Left renal cortex interstitium (tissue), 4 donors: ENCODE results near the gene GREB1L. TPM values are rescaled to one million over a fixed set of nuclear protein-coding genes. Genes with fewer than 3 reads are reported as not detected.
"Not testable (repeated sequence)": the region's sequence is repeated elsewhere in the genome, so short reads cannot be mapped to it uniquely, and the experiment has no call there.

ENCODE experiments used
- DNase-seq, 4 donors: peaks; one replicate each; pipeline ENCODE4 v3.0.0-alpha.2; 2013; ENCODE audit warnings: low read depth in 4 of 4, low spot score in 2 of 4, missing footprints in 1 of 4
- polyA plus RNA-seq, 4 donors: library from polyadenylated mRNA; unstranded; fragments of 120-200 nt; gene quantifications; one replicate each; pipeline ENCODE4 v1.2.1, GENCODE V29; 2013; ENCODE audit not compliant: insufficient read length in 4 of 4

Gene GREB1L
- polyA plus RNA-seq, 4 donors, result 2.1 to 4.3 (median 3.1) TPM

DNA sequence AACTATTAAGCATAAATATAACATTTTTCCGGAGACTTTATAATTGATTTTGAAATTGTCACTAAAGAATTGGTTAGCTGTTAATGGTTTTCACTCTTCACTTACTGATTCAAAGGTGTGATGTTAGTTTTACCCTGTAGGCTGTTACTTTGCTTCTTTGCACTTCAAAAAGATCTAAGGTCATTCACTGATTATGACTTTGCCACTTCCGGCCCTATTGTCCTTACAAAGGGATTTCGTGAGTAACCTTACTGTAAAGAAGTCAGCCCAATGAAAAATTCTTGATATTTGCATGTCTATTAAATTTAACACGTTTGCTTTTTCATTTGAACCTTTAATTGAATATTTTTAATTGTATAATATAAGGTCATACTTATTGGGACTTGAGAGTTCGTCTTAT is 61.4 kb downstream of the GREB1L start:
- no peak for DNase-seq

DNA sequence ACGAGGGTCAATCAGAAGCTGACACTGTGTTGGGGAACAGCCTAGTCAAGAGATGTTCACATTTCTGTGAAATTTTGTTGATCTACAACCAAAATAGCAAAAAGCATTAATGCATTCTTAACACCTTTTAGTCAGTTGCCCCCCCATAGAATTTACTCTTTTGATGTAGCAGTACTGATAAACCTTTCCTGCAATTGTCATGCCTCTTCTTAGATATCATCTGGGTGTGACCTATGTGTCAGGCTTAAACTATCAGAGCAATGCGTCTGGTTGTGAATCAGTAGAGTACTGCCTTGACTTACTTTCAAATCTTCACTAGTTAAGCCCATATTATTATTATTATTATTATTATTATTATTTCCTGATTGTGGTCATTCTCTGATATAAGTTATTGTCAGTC is 61.9 kb downstream of the GREB1L start:
- DNase-seq, result no peak

DNA sequence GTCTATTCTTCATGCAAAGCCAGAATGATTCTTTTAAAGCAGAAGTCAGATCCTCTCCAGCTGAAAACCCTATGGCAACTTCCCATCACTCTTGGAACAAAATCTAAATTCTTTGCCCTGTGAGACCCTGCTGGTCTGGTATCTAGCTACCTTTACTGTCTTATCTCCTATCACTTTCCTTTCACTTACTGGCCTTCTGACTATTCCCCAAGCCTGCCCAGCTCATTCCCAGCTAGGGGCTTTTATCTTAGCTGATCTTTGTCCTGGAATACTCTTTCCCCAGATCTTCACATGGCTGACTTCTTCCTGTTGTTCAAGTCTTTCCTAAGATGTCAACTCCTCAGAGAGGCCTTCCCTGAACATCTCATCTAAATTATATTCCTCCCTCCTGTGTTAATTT is 63.6 kb downstream of the GREB1L start:
- no peak for DNase-seq

DNA sequence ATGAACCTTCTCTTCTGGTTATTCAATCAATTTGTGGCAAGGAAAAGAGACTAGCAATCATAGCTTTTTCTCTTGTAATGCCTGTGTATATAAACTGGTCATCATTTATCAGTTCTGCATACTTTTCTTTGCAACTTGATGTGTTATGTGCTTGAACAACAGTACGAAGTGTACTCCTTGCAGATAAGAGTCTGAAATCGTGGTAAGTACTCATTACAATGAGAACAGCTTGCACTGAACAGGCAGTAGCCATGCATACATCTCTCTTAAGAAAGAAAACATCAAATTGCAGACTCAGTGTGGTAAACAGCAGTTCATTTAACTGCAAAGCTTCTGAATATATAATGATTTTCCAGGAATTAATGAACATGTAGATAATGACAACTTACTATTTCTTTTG is 64.3 kb downstream of the GREB1L start:
- DNase-seq, result no peak

DNA sequence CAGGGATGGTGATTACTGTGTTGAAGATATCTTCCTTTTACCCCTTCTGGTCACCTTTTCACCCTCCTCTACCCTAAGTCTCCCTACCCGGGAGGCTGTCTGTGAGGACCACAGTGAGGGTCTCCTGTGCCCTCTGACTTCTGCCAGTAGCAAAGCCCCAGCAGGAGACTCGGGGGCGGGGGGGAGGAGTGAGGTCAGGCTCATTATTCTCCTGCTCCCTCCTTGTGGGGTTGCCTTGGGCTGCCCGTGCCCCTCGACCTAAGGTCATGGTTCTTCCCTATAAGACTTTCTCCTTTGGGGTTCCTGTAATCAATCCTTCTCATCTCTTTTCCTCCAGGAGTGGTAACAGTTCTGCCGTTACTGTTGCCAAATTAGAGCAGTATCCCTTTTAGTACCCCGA is 65.5 kb downstream of the GREB1L start:
- no peak for DNase-seq

DNA sequence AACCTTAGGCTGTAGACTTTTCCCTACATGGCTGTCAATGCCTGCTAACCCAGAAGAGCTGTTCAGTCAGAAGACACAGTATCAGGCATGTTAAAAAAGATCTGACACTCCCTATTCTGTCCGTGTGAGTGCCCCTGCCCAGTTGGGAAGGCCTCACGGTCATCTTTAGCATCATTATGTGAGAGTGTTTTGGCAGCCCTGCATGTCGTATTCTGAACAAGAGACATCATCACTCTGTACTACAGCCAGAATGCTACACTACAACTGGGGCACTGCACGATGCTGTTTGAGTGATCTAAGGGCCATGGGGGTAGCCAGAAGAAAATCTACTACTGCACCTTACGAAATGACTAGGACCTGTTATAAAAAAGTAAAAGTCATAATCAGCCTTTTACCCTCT is 67.2 kb downstream of the GREB1L start:
- no peak for DNase-seq

DNA sequence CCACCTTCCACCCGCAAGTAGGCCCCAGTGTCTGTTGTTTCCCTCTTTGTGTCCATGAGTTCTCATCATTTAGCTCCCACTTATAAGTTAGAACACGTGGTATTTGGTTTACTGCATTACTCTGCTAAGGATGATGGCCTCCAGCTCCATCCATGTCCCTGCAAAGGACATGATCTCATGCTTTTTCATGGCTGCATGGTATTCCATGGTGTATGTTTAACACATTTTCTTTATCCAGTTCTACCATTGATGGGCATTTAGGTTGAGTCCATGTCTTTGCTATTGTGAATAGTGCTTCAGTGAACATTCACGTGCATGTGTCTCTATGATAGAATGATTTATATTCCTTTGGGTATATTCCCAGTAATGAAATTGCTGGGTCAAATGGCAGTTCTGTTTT is 69.9 kb downstream of the GREB1L start:
- DNase-seq, result not testable (repeated sequence)

DNA sequence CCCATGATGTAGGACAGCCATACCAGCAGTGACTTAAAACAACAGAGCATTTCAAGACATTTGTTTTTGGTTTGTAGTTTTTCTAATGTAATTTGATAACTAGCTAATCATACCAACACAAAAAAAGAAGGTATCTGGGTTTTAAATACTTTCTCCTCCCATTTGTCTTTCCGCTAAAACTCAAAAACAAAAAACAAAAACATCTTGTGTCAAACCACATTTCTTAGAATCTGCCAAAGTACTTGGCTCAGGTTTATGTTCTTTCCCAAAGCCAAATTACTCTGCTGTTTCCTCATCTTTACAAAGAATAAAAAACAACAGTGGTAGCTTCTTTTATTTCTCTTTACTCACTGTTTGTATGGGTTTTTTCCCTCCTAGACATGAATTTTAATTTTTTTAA is 71.5 kb downstream of the GREB1L start:
- no peak for DNase-seq

DNA sequence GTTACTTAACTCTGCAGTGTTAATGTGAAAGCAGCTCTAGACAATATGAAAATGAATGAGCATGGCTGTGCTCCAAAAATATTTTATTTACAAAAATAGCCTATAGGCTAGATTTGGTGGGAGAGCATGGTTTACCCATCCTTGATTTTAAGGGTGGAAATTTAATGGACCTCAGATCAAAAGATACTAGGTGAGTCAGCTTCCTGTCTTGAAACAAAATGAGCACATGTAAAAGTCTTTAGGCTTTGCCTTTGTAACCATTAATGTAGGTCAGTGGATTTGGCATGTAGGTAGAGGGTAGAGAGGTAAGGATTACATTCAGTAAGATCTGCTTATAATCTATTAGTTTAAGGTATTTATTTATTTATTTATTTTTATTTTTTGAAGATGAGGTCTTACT is 72.7 kb downstream of the GREB1L start:
- DNase-seq, result no peak

DNA sequence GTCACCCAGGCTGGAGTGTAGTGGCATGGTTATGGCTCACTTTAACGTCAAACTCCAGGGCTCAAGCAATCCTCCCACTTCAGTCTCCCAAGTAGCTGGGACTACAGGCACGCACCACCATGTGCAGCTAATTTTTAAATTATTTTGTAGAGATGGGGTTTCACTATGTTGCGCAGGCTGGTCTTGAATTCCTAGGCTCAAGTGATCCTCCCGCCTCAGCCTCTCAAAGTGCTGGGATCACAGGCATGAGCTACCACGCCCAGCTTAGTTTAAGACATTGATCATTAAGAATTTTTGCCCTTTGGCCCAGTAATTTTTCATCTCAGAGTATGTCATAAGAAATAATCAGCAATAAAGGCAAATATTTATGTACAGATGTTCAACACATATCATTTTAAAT is 73.1 kb downstream of the GREB1L start:
- not testable (repeated sequence) for DNase-seq

DNA sequence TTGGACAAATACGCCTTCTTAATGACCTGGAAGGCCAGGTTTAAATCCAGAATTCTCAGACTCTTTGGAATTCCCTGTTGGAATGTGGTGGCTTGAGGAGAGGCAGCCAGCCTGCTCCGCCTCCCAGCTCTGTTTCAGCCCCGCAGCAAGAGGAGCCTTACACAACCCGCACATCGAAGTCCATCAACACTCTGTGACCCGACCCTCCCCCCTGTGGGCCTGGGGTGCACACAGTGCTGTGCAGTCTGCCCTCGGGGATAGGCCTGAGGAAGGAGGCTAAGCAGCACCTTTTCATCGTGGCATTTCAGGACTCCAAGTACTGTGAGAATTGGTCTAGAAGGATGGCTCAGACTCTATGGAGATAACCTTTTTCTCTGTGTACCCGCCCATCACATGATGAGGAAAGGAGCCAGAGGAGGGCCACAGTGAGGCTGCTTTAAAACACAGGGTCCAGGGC is 73.7 kb downstream of the GREB1L start:
- no peak for DNase-seq

DNA sequence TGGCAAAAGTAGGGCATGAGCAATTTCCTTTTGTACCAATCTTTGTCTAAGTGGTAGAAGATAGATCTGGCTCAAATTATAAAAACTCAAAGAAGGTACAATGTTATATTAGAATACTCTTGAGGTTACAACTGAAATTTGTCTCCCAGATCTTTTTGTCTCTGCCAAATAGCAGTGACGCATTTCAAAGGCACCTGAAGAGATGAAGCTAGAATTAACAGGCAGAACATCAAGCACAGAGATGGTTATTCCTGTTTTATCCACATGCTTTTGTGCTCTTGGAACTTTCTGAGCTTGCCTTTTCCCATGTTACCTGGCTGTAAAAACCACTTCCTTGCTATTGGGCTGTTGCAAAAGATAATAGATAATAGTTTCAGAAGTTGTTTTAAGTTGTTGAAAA is 74.3 kb downstream of the GREB1L start:
- DNase-seq, result no peak

DNA sequence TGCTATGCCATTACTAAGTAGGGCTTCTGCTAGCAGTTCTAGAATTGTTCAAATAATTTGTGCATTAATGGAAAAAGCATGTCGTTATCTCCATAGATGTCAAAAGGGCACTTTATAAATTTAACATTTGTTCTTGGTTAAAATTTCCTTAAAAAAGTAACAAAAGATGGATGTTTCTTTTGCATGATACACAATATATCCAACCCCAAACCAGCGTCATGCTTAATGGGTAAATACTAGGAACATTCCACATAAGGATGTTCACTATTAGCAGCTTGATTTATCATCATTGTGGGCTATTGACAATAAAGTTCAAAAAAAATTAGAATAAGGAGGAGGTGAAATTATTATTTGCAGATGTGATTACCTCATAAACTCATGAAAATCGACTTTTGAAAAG is 79.7 kb downstream of the GREB1L start:
- DNase-seq, result no peak

DNA sequence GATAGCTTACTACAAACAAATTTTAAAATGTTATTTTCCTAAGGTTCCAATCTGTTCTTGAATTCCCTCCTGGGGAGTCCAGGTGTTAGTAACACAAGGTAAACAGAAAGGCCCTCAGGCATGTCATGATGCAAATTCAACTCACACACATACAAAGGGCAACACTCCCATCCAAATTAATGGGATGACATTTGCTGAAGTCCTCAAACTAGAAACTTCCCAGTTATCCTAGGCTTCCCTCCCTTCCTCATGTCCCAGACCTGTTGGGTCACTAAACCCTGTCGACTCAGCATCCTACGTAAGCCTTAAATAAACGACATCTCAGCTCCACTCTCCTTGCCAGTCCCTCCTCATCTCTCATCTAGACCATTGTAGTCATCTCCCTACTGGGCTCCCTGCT is 85.1 kb downstream of the GREB1L start:
- DNase-seq, result no peak

DNA sequence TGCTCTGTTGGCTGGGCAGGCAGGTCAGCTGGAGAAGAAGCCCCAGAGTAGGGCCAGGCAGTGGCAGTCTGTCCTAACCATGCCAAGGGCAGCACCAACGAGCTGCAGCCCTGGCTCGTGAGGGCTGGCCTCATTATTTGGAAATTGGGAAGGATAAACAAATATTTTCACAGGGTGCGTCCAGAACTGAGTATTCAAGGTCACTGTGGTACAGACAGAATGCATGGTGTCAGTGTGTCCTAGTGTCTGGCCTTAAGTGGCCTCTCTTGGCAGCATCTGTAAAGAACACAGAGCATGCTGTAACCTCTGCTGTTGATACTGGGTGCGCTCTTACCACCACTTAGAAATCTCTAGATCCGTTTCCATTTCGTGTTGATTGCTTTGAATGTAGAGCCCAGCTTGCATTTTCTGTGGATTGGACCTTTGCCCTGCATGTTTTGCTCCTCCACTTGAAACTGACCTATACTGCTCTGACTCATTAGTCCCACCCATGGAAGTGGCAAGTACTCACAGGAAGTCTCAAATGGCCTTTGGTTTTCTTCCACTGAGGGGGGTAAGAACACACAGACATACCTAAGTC is 88.2 kb downstream of the GREB1L start:
- DNase-seq, result no peak

DNA sequence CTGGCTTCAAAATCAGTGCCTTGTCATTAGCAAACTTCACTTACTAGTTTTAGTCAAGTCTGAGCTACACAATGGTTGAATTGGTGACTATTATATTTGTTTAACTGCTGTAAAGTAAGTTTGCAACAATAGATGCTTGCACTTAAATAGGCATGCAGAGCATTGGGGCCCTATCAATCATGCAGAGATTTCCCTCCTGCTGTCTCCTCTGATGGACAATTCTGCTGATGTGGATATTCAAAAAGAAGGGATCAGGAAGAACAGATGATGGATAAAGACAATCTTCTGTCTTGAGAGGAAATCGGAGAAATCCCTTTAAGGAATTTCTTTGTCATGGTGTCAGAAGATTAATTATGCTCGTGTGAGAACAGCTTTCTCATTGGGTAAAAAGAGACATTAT is 89.0 kb downstream of the GREB1L start:
- no peak for DNase-seq

DNA sequence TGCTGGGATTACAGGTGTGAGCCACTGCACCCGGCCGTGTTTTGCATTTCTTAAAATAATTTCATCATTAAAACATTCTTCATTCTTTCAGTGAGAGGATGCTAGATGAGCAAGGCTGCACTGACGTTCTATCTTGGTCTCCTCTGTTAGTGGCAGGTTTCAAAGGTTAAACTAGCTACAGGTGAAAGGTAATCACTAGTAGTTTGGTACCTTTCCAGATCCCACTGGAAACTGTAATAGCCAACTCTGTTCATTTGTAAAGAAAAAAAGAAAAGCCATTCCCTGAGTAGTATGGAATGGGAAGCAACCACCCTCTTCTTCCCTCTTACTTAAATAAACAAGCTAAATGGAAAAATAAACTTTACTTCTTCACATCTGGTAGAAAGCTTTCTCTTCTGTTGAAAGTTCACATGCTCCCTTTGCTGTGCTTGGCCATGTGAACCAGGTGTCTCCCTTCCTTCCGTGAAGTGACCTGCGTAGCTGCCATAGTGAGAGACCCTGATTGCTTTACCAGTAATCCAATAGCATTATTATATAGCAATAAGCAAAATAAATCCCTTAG is 94.0 kb downstream of the GREB1L start:
- no peak for DNase-seq

DNA sequence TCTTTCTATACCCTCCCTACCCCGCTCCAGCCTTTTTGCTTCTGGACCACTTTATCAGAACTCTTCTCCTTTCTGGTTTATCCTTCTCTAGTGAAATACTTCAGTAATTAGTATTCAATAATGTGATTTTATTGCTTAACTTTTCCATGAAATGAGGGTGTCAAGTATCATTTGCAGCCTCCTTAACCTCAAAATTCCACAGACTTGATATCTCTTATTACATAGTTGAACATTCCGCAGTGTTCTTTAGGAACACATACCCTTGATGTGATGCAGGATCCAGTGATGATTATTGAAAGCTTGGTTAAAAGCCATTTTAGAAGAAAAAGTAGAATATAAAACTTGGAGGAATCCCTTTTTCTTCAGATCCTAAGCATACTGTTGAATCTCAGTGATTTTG is 94.8 kb downstream of the GREB1L start:
- DNase-seq, result no peak

DNA sequence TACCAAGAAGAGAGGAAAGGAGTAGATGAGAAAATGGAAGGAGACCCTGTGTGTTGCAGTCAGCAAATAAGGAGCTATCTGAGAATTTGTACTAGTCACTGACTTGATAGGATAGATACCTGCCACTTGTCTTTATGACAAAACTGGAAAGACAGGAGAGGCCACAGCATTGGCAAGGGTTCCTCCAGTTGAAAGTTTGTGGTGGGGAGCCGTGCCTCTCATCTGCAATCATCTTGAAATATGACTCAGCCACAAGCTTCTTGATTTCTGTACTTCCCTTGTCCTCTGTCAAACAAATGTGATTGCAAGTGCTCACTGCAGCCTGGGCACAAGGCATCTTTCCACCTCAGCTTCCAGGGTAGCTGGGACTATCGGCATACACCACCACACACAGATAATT is 99.1 kb downstream of the GREB1L start:
- no peak for DNase-seq

DNA sequence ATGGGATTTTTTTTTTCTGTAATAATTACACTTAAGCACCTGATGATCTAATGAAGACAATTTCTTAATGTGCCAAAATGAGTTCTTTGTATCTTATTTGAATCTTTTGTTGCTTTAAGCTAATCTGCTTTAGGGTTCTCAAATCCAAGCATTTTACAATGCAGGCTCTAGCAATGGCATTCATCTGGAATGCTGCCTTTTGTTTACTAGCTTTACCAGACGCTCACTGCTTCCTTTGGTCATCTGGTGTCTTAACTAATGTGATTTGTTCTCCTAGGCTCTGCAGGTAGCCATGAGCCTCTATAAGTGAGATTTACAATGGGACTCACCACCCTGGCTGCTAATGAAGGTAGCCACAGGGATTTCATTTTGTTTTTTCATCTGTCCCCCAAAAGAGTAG is 100.3 kb downstream of the GREB1L start:
- DNase-seq, result no peak

DNA sequence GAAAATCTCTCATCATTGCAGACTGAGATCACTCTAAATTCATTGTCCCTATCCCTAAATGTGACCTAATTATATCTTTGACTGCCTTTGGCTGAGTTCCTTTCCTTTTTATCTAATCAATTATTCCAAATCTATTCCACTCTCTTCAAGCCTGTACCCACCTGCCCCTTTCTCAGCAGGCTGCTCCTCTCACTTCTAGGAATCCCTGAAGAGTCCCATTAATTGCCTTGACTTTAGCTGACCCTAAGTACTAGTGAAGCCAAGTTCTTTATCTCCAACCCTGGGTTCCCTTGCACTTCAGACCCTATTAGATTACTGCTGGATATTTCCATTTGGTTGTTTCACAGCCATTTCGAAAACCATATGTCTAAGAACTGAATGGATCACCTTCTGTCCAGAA is 102.8 kb downstream of the GREB1L start:
- no peak for DNase-seq

DNA sequence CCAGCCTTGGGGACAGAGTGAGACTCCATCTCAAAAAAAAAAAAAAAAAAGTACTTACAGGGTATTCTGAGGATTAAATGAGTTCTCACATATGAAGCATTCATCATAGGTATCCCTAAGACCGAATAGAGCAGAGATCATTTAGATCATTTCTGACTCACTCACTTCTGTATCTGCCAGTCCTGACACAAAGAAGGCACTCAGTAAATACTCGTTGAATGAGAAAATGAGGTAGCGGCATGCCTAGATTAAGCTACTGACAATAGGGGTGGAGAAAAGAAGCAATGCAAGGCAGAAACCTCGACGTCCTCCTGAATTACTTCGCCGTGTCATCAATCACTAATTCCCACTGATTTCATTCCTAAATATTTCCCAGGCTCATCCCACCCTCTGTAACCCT is 103.8 kb downstream of the GREB1L start:
- DNase-seq, result no peak

DNA sequence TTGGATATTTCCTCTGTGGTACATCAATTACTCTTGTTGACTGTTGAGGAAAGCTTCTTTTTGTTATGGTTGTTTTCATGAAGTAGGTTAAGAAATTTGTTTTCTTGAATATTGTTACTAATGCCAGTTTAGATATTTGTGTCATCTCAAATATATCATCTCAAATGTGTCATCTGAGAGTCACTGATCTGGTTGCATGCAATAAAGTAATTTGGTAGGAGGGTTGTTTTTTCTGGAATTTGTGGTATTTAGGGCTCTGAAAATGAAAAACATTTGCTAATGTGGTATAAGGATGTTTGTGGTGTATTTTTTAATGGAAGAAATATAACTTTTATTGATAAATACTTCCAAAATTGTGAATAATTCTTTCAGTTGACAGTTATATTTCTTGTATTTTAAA is 117.7 kb downstream of the GREB1L start:
- DNase-seq, result no peak
